ENCODE measurements around the gene HIRIP3.
"Not testable (repeated sequence)": the region's sequence is repeated elsewhere in the genome, so short reads cannot be mapped to it uniquely, and the experiment has no call there.

DNA sequence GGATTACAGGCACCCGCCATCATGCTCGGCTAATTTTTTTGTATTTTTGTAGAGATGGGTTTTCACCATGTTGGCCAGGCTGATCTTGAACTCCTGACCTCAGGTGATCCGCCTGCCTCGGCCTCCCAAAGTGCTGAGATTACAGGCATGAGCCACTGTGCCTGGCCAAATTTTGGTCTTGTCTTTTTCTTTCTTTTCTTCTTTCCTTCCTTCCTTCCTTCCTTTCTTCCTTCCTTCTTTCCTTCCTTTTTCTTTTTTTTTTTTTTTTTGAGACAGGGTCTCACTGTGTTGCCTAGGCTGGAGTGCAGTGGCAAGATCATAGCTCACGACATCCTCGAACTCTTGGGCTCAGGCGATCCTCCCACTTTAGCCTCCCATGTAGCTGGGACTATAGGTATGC is 20.0 kb upstream of the HIRIP3 start:
- TF ChIP-seq, protein P1, sequence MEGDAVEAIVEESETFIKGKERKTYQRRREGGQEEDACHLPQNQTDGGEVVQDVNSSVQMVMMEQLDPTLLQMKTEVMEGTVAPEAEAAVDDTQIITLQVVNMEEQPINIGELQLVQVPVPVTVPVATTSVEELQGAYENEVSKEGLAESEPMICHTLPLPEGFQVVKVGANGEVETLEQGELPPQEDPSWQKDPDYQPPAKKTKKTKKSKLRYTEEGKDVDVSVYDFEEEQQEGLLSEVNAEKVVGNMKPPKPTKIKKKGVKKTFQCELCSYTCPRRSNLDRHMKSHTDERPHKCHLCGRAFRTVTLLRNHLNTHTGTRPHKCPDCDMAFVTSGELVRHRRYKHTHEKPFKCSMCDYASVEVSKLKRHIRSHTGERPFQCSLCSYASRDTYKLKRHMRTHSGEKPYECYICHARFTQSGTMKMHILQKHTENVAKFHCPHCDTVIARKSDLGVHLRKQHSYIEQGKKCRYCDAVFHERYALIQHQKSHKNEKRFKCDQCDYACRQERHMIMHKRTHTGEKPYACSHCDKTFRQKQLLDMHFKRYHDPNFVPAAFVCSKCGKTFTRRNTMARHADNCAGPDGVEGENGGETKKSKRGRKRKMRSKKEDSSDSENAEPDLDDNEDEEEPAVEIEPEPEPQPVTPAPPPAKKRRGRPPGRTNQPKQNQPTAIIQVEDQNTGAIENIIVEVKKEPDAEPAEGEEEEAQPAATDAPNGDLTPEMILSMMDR (IDR thresholded peaks at IDR 0.05), result not testable (repeated sequence)
- TF ChIP-seq POLR2A (IDR thresholded peaks at IDR 0.05), result not testable (repeated sequence)

All from right lobe of liver (tissue), 4 donors.